Erythroblast (primary cell): ENCODE measurements around the gene OTULIN.

Experiments
- GATA1 ChIP-seq: IDR thresholded peaks from 2 replicates; pipeline ENCODE4 v1.6.1; 2011; ENCODE audit warnings: low read depth, mild to moderate bottlenecking, control low read depth, low read length, moderate library complexity
- POLR2A ChIP-seq: IDR thresholded peaks from 2 replicates; pipeline ENCODE4 v1.6.1; 2011; ENCODE audit warnings: mild to moderate bottlenecking, low read length

GRCh38 chr5:14741801-14742440, 77.4 kb downstream of the OTULIN start:
- TF ChIP-seq POLR2A = no peak
- TF ChIP-seq GATA1 = no peak
